NB4 (cell line): ENCODE data around the gene ADCK1.

Experiments used
- DNase-seq: peaks from one replicate; pipeline ENCODE4 v3.0.0; 2010; ENCODE audit warnings: low read depth
- H3K4me3 ChIP-seq: one replicate; pipeline ENCODE4 v1.5.1; 2011; ENCODE audit warnings: mild to moderate bottlenecking, low read depth, low read length, moderate library complexity
- CTCF ChIP-seq: IDR thresholded peaks from one replicate; pipeline ENCODE4 v1.5.1; 2012; ENCODE audit warnings: low read depth, low read length
- MAX ChIP-seq: IDR thresholded peaks from 2 replicates; pipeline ENCODE4 v1.6.1; 2011; ENCODE audit warnings: low read depth, low read length
- MYC ChIP-seq: IDR thresholded peaks from 2 replicates; pipeline ENCODE4 v1.6.1; 2011; ENCODE audit warnings: low read depth, low read length
- POLR2A ChIP-seq: IDR thresholded peaks from 2 replicates; pipeline ENCODE4 v1.6.1; 2011; ENCODE audit warnings: mild to moderate bottlenecking; ENCODE audit not compliant: insufficient read length; ENCODE audit errors: extremely low read depth

ADCK1 gene

GRCh38 chr14:77892890-77893484 lies 93.1 kb downstream of the ADCK1 start:
- no peak for TF ChIP-seq POLR2A
- no peak for TF ChIP-seq MYC
- TF ChIP-seq MAX = no peak
- TF ChIP-seq CTCF = no peak
- DNase-seq = no peak
- no peak overlapping the region for H3K4me3 ChIP-seq

GRCh38 chr14:77897374-77897773 lies 97.5 kb downstream of the ADCK1 start:
- no peak overlapping the region for H3K4me3 ChIP-seq
- DNase-seq = no peak
- TF ChIP-seq MYC (no peak), MAX (no peak), POLR2A (no peak), CTCF (no peak)

- TF ChIP-seq POLR2A = no peak
- no peak for DNase-seq
- H3K4me3 ChIP-seq = no peak overlapping the region
Measured at GRCh38 chr14:77902811-77903210, 102.9 kb downstream of the ADCK1 start.

GRCh38 chr14:77903221-77903620 lies 103.3 kb downstream of the ADCK1 start:
- TF ChIP-seq CTCF (no peak), MAX (no peak), POLR2A (no peak), MYC (no peak)
- no peak overlapping the region for H3K4me3 ChIP-seq
- no peak for DNase-seq

GRCh38 chr14:77903937-77904617 lies 104.2 kb downstream of the ADCK1 start:
- DNase-seq = no peak
- no peak overlapping the region for H3K4me3 ChIP-seq
- TF ChIP-seq MYC (no peak), CTCF (no peak), POLR2A (no peak), MAX (no peak)

GRCh38 chr14:77906446-77906845 lies 106.5 kb downstream of the ADCK1 start:
- DNase-seq = no peak
- H3K4me3 ChIP-seq = no peak overlapping the region
- TF ChIP-seq MYC = no peak
- no peak for TF ChIP-seq CTCF
- no peak for TF ChIP-seq MAX
- no peak for TF ChIP-seq POLR2A
